Cardiac septum (tissue), 1 donor: Measurements from ENCODE around the gene NF2. TPM values are rescaled to one million over a fixed set of nuclear protein-coding genes. Genes with fewer than 3 reads are reported as not detected.

Experiments
- DNase-seq: peaks from one replicate; pipeline ENCODE4 v3.0.0-alpha.2; 2020; ENCODE audit warnings: low spot score
- intact Hi-C: fragments of 100-400 bp; cut with DNase I; formaldehyde crosslinking; loops from one replicate; pipeline ENCODE4 v1.14.0; 2022
- total RNA-seq: library from RNA; stranded (reverse); fragmentation: NEBNext Ultra II Directional; extraction: Animal tissue kit (Norgen Biotek cat#: 25700); gene quantifications from one replicate; pipeline ENCODE4 v1.2.1, GENCODE V29; 2021
- donor health status: DM: no; HTN: no; CAD: no.

NF2 gene
- total RNA-seq, 1 donor from 2014 or later, result 43.4 TPM

DNA sequence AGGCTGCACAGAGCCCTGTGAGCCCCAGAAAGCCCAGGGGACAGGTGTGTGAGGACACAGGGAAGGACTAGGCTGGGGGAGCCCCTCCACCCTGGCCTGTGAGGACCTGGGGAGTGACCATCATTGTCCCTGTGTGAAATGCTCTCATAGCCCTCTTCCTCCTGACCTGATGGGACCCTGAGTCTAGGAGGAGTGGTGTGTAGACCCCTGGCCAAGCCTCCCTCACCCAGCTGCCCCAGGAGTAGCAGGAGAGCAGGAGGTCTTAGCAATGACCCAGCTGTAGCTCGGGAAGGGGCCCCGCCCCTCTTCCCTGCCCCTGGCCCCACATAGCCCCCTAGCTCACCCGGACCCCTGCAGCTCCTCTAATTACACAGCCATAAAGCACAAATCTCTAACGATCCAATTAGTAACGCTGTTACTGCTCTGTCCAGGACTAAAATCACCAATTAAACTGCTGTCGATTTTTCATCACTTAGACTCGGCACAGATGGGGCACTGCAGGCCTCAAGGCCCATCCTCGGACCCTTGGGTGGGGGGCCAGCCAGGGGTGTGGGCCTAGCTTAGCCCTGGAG lies 109.8 kb downstream of the NF2 start:
- DNase-seq, result no peak
- intact Hi-C loops, result no loop called here

DNA sequence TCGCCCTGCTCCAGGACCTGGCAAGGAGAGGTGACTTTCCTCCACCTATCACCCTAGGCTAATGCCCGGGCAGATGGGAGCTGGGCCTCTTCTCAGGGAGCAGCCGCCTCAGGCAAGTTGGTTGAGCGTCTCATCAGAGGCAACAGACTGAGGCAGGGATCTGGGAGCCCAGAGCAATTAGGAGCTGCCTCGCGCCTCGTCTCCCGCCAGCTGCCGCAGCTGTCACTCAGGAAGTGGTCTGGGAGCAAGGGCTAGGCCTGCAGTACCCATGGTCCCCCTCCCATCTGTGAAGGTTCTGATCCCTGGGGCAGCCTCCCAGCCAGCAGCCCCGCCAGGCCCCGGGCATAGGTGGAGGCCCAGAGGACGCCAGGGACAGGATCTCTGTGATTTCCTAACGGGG lies 111.8 kb downstream of the NF2 start:
- intact Hi-C loops, result no loop called here
- no peak for DNase-seq

DNA sequence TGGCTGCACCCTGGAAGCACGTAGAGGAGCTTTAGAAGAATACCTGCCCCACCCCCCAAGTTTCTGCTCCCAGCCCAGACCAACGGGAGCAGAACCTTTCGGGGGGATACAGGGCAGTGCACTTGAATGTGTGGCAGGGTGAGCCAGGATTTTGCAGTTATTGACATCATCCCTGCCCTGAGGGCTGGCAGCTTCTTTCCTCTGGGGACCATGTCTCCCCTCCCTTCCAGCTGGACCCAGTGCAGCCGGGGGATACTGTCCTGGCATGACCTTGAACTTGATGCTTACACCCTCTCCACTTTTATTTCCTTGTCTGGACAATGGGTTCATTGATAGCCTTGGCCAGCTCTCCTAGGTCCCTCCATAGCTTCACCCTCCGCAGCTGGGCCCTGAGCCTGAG lies 112.3 kb downstream of the NF2 start:
- DNase-seq, result no peak
- intact Hi-C loops, result no loop called here

DNA sequence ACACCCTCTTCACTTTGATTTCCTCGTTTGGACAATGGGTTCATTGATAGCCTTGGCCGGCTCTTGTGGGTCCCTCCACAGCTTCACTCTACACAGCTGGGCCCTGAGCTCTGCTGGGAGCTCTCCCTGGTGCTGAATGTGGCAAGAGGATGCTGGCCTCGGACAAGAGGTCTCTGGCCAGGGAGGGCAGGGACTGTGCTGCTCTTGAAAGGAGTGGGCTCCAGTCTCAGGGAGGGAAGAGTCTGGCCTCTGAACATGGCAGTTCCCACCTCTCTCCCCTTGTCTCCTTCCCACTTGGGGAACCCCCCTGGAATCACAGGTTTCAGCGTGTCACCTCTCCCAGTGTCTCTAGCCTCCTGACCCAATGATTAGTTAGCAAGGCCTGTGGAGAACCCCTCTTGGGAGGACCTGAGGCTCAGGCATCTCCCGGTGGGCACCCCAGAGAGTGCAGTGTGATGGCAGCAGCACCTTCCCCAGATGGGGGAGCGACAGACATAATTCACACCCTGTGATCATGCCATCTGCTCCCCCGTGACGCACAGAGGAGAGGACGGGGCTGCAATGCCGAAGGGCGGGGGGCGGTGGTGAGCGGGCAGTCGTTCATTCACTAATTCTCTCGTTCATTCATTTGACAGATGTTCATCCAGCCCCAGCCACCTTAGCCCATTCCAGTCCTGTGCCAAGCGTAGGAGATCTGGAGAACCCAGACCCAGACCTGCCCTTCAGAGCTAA lies 113.5 kb downstream of the NF2 start:
- DNase-seq, result no peak
- intact Hi-C loops, result no loop called here

DNA sequence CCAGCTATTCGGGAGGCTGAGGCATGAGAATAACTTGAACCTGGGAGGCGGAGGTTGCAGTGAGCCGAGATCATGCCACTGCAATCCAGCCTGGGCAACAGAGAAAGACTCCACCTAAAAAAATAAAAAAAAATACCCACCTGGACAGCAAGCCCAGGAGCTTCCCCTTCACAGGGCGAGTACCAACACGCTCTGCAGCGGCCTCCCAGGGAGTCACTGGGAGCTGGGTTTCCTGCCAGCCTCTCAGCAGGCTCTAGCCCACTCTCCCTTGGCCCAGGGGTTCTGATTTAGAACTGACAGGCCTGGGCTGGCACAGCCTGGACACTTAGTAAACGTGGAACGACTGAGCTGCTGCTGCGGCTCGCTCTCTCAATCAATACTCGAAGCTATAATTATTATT lies 114.4 kb downstream of the NF2 start:
- intact Hi-C loops, result no loop called here
- no peak for DNase-seq

DNA sequence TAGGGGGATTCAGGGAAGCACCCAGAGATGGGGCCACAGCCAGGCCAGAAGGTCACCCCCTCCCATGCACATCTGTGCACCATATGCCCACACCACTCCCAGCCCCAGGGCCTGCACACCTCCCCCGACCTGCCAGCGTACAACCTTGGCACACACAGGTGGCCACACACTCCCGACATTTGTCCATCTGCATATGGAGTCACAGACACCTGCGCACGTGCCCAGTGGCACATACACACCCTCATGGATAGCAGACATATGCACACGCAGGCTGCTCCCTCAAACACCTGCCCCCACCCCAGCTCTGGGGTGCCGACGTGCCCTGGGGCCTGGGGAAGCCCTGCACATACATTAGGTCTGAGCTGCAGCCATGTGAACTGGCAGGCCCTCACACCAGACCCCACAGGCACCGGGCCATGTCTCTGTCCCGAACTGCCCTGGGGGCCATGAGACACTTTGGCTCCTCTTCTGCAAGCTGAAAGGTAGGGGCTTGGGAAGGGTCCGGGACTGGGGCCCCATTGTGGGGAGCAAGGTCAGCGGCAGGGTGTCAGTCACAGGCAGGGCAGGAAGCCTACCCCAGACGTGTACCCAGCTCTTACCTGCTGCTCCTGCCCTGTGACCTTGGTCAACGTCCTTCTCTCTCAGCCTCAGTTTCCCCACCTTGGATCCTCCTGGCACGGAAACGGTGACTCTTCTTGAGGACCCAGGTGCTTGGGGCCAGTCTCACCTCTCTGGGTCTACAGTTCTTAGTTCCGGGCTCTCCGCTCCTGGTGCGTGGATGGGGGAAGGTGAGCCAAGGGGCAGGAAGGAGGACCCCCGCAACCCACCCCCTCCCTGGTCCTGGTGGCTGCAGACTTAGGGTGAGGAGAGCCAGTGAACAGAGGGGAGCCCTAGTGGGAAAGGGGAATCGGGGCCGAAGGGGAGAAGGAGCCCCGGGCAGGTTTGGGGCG lies 115.8 kb downstream of the NF2 start:
- intact Hi-C loops, result no loop called here
- no peak for DNase-seq

DNA sequence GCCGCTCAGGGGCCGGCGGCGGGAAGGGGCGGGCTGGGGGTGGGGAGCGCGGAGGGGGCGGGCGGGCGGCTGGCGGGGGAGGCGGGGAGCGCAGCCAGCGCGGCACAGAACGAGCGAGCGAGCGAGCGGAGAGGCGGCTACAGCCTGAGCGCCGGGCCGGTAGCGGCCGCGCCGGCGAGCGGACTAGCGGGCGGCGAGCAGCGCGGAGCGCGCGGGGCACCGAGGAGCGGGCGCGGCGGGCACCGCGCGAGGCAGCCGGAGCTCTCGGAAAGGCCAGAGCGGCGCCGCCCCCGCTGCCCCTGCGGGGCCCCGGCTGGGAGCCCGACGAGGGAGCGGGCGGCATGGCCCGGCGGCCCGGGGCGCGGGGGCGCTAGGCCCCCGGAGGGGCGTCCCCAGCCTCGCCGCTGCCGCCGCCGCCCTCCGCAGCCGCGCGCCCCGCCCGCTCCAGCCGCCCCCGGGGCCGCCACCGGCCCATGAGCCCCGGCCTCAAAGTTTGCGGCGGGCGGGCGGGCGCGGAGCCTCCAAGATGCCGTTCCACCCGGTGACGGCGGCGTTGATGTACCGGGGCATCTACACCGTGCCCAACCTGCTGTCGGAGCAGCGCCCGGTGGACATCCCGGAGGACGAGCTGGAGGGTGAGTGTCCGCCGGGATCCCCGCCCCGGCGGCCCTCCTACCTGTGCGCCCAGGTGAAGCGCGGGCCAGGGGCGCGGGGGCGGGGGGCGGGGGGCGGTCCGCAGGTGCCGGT lies 116.6 kb downstream of the NF2 start, which contains the start of gene CABP7:
TSS of gene CABP7 (plus strand) at position 105 of the 747 bp plus-strand sequence. CDS start at position 527, 422 bp downstream.
- DNase-seq, result no peak
- intact Hi-C loops, result no loop called here

DNA sequence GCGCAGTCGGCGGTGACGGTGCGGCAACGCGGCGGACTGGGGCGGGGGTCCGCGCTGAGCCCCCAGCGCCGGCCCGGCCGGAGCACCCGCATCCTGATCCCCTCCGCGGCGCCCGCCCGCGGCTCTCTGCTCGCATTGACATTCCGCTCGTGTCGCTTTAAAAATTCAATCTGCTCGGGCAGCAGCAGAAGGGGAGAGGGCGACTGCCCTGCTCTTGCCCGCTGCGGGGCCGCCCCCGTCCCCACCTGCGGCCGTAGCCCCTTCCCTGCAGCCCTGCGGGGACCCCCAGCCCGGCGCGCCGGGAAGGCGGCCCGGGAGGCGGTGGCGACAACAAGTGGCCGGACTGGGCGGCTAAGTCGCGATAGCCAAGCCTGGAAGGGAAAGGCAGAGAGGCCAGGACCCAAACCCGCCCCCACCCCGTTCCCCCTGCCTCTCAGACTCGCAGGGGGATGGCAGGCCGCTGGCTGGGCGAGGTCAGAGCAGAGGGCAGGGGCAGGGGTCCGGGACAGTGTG lies 117.4 kb downstream of the NF2 start:
- intact Hi-C loops, result no loop called here

DNA sequence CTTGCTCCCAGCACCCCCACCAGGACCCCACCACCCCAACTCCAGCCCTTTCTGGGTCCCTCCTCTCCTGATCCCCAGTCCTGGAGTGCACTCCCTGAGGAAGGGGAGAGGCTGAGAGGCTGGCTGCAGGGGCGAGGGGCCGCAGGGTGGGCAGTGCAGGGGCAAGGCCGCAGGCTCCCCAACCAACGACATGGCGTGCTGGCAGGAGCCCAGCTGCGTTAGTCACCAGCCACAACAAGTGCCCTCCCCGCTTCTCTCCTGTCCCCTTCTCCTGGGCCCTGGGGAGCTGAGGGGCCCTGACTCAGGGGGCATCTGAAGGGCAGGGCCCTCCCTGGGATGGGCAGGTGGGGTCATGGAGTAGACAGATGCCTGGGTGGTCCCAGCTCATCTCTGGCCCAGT lies 118.7 kb downstream of the NF2 start:
- intact Hi-C loops, result no loop called here
- no peak for DNase-seq

More for the DNA sequence above, 117.4 kb downstream of the NF2 start:
- DNase-seq, result no peak

DNA sequence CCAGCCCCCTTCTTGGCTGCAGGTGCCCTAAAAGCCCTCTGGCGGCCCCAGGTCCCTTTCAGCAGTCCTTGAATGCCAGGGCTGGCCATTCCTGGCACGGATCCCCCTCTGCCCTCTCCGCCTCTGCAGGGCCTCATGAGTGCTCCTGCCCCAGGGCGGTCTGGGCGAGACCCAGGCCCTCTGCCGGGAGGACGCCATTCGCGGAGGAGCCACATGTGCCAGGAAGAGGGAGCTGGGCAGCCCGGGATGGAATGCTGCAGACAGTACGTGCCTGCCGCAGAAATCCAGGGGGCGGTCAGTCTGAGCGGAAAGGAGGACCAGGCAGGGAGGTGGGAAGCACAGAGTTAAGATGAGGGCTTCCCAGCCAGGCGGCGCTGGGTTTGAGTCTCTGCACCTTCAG lies 119.2 kb downstream of the NF2 start:
- intact Hi-C loops, result no loop called here
- no peak for DNase-seq

DNA sequence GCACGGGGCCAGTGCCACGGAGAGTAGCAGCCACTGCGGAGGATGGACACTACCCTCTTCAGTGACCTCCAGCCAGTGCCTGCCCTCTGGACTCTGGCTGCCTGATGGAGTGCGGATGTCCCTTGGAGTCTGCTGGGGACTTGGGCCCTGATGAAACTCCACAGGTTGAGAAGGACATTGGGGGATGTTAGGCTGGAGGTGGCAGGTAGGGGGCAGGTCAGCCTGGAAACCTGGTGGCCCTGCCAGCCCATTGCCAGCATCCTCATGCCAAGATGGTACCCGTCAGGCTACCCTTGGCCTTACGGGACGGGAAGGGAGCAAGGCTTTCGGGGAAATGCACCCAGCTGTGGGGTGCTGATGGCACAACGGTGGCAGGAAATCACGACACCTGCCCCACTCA lies 120.3 kb downstream of the NF2 start:
- no peak for DNase-seq
- intact Hi-C loops, result no loop called here

DNA sequence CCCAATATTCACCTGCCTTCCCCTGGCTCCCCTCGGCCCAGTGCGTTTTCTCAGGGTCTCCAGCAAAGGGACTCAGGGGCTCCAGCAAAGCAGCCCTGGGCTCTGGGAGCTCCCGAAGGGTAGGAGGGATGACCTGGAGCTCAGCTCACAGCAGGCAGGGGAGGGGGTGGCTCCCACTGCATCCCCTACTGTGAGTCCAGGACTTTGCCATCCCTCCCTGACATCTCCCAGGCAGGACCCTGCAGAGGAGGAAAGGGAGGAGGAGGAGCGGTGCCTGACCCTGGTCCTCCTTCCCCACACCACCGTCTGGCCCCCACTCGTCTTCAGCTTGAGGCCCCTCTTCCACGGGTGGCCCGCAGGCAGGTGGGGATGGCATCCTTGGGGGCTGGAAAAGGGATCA lies 121.4 kb downstream of the NF2 start:
- intact Hi-C loops, result no loop called here
- no peak for DNase-seq

DNA sequence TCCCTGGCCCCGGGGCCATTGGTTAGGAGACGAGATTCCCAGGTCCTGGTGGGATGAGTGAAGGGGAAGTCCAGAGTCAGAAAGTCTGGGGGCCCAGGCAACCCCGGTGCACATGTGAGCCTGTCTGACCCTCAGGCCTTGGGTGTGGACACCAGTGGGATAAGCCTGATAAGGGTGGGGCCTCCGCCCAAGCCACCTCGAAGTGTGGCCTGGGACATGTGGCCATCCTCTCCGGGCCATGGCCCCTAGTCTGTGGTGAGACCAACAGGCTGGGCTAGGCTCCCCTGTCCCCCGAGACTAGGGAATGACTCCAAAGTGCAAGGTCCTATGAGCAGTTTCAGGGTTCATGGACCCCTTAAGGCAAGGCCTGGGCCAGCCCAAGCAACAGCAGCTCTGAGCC lies 122.7 kb downstream of the NF2 start:
- intact Hi-C loops, result no loop called here
- DNase-seq, result no peak

DNA sequence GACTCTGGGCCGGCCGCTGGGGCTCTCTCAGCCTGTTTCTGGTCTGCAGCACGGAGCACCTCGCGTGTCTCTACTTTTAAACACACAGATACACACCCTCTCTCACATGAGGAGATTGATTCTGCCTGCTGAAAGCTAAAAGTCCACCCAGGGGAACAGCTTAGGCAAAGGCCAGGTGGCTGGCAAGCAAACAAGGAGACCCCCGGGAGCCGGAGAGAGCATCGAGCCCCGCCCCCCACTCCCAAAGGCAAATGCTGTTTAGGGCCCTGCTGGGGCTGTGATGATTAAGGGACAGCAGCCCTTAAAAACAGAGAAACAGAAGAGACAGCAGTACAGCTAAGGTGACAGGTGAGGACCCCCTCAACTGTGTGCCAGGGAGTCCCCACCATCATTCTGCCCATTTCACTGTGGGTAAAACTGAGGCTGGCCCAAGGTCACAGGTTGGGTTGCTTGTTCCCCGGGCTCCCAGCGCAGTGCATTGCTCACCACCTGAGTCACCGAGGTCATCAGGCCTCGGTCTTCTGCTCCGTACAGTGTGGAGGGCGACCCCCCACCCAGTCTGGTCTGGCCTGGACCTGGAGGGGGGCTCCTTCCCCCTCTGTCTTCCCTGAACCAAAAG lies 123.2 kb downstream of the NF2 start:
- intact Hi-C loops, result no loop called here

DNA sequence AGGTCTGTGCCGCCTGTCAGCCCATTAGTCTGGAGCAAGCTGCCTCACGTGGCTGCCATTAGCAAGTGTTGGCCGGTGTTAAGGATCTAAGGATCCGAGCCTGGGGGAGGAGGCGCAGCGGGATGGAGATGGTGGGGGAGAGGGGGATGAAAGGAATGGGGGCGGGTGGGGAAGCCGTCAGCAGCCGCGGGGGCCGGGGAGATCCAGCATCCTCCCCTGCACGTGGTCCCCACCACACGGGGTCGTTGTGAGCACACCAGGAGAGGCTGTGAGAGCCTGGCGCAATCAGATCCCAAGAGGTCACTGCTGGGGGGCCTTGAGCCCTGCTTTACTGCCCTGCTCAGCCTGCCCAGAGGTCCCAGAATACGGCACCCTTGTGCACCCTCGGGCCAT lies 123.7 kb downstream of the NF2 start:
- no peak for DNase-seq
- intact Hi-C loops, result no loop called here

More for the DNA sequence above, 123.2 kb downstream of the NF2 start:
- no peak for DNase-seq

DNA sequence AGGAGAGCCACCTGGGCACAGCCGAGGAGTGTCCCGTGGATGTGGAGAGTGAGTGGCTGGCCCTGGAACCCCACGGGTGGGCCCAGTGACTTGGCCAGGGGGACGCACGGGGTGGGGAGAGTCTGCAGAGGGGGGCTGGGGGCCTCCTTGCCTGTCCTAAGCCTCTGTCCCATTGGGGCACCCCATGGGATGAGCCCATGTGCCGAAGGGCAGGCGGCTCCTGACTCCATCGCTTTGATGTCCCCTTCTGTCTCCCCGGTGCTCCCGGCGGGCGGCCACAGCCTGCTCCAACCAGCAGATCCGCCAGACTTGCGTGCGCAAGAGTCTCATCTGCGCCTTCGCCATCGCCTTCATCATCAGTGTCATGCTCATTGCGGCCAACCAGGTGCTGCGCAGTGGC lies 125.7 kb downstream of the NF2 start:
- intact Hi-C loops, result no loop called here
- DNase-seq, result no peak

DNA sequence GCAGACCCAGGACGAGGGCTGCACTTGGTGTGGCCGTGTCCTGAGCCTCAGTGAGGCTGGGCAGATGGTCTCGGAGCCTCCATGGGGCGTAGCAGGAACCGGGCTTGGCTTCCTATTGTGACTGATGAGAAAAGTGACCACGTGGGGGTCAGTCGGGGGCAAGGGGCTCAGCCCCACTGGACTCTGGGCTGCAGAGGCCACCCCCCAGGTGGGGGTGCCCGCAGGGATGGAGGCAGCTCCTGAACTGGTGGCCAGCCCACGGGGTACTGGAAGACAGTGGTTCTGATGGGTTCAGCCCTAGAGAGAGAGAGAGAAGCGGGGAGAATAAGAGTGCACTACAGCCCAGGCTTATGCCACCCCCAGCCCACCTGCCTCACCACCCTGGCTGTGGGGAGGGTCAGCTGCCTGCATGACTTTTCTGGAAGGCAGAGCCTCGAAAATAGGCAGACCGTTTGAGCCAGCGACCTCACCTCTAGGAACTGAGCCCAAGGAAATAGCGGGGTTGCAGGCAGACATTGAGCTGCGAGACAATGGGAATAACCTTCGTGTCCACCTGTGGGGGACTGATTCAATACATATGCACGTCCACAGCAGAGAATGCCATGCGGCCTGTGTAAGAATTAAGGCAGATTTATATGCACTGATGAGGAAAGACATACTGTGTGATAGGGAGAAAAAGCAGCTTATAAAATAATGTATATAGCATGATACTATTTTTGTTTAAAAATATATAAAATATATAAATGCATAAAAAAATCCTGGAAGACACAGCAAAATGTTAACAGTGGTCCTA lies 127.8 kb downstream of the NF2 start:
- intact Hi-C loops, result no loop called here
- DNase-seq, result no peak

DNA sequence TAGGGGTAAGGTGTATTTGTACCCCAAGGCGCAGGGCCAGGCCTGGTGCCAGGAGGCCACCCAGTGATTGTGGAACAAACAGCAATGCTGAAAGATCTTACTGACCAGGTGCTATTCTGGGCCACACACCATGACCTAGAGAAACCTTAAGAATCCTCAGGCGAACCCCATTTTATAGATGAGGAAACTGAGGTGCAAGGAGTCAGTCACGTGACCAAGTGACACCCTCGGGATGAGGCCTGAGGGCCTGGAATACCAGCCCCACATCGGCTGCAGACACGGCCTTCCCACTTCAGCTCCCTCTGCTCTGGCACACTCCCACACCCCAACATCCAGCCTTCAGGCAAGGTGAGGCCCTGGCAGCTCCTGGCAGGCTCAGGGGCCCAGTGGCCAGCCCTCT lies 129.4 kb downstream of the NF2 start:
- DNase-seq, result no peak
- intact Hi-C loops, result no loop called here
